GM19455 (cell line): ENCODE measurements around the gene PLSCR5.

Source experiments
- ATAC-seq: cut with Tn5 transposase; IDR thresholded peaks from one replicate; pipeline ENCODE4 v1.9.1; 2021; ENCODE audit not compliant: unreplicated experiment

The PLSCR5 gene

DNA sequence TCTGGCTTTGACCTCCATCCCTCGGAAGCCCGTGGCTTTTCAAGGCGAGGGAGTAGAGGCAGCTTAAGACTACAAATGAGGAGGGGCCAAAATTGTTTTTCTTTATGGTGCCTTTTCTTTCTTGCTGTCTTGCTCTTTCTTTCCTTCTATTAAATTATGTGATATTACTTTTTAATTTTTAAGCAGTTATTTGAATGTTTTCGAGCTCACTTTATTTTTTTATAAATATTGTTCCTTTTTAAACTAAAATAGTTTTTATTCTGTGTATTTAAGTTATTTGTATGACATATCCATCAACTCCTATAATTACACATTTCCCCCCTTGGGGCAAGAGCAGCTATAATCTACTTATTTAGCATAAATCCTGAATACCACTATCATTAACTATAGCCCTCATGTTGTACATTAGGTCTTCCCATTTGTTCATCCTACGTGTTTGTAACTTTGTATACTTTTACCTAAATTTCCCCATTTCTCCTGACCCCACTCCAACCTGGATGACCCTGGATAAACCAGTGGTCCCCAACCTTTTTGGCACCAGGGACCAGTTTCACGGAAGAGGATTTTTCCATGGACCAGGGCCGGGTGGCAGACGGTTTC is 60.1 kb downstream of the PLSCR5 start:
- ATAC-seq: peak; percentile 19

DNA sequence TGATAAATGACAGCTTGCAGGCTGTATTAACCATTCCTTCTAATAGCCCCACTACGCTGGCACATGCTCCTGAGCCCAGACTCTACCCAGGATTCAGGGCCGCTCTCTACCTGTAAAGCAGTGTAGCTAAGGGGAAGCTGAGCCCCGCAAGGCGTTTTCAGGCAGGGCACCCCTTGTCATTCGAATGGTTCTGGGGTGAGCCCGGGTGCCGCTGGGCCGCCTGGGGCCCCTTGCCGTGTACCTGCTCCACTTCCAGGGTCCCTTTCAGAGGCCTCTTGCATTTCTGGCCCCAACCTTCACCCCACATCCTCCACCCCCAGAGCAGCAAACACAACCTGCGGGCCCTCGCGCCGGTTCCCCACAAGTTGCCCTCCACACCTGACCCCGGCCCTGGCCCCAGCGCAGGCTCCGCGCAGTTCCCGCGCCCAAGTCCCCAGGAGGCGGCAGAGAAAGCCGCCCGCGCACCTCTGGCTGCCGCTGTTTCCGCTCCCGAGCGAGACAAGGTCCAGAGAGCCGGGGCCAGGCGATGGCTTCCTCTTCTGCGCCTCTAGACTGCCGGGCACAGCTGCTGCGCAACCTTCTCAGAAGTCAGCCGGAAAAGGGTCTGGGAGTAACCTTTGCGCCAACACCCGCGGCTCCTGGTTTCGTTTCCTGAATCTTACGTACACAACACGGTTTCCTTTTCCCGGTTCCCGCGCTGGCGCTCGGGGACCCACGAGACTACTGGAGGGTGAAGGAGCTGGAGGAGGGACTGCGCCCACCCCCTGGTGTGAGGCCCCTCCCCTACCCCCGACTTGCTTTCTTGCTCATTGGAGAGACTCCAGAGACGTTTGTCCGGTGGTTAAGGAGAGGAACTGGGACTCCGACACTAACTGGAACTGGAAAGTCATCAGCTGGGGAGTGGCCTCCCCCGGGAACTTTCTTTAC is 60.9 kb downstream of the PLSCR5 start, which contains the start of gene PLSCR1:
PLSCR1 (minus strand) TSS at position 606 of the 927 bp plus-strand sequence. CDS start 8,055 bp downstream, outside the sequence.
- peak; percentile 88 for ATAC-seq

GRCh38 chr3:146543461-146544001 is 61.6 kb downstream of the PLSCR5 start:
- ATAC-seq: peak; percentile 15

DNA sequence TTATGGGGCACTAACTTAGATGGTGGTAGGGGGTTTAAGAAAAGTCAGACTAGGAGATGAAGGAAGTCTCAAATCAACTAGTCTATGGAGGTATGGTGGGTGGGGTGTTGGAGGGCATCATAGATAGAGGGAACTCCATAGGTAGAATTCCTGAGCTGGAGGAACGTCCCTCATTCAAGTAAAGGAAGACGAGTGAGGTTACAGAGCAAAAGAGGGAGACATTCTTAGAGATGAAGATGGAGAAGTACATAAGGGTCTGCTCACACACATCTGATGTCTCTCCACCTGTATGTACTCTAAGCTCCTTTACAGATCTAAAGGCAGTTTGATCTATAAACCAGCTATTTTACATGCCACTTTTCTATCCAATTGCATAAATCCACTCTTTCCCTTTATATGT is 62.2 kb downstream of the PLSCR5 start:
- ATAC-seq: no peak

- no peak for ATAC-seq
Observed at GRCh38 chr3:146542179-146542578, 63.0 kb downstream of the PLSCR5 start.

DNA sequence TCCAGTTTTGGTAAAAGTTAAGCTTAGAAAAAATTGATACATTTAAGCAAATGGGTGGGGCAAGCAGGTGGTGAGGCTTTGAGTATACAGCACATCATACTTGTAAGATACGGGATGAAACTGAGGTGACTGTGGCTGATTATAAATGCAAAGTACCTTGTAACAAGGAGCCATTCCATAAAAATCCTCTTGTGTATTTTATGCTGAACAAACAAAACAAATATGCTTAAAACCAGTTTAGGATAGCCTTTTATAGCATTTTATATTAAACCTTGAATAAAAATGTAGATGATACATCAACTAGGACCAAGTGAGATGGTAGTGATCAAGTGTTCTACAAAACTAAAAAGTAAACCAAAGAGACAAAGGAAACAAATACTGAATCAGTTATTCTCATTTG is 64.2 kb downstream of the PLSCR5 start:
- no peak for ATAC-seq

DNA sequence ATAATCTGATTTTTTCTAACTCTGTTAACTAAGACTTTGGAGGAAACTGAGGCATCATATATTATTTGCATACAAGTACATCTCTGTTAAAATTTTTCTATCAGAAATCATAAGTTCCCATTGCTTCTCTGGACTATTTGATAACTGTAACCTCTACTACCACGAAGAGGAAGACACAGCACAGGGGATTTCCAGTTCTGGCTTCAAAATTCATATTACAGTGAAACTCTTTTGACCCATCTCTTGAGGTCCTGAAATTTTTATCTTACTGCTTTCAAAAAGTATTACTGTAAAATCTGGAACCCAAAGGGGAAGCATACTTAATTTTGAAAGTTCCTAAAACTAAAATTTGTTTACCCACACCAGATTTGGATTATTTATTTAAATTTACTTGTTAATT is 64.9 kb downstream of the PLSCR5 start:
- no peak for ATAC-seq

GRCh38 chr3:146539315-146539714 is 65.8 kb downstream of the PLSCR5 start:
- ATAC-seq: no peak

GRCh38 chr3:146537603-146538002 is 67.5 kb downstream of the PLSCR5 start:
- no peak for ATAC-seq

DNA sequence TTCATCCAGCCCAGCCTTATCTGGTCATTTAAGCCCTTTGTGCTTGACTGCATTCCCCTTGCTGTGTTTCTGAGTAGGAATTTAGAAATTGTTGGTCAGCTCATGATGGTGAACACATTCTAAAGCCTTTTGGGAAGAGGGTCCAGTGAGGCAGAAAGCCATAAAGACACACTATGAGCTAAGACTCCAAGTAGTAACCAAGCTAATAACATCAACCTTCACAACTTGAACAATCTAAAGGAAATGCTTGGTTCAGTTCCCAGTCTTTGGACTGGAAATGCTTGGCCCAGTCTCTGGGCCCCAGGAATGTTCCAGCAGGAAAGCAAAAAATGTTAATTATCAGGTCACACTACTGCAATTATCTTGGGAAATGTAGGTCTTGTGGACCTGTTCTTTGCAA is 68.5 kb downstream of the PLSCR5 start:
- ATAC-seq: no peak
